GM12878 (cell line): ENCODE data around the gene KREMEN2. TPM values are rescaled to one million over a fixed set of nuclear protein-coding genes. Genes with fewer than 3 reads are reported as not detected.

Source experiments
- ATAC-seq: fragments of 200-7000 bp; cut with Tn5 transposase; 3 replicates; pipeline ENCODE4 v1.9.1; 2020; ENCODE audit warnings: mild to moderate bottlenecking, moderate library complexity
- BruUV-seq: library from RNA; stranded (reverse); fragments of 400-500 nt; replicated peaks from 2 replicates; lab custom pipeline; 2021; lab: Mats Ljungman, UMichigan
- CTCF ChIA-PET: fragments of 300-600 bp; sonication (Branson Sonifier 250); formaldehyde crosslinking; extraction: SDS; loops from one replicate; lab custom pipeline; 2021; ENCODE audit warnings: inconsistent platforms; lab: Yijun Ruan, JAX
- POLR2A ChIA-PET: fragments of 350-600 bp; formaldehyde crosslinking; extraction: SDS; loops from one replicate; lab custom pipeline; 2021; ENCODE audit warnings: inconsistent platforms; lab: Charles Lee
- RAD21 ChIA-PET: fragments of 300-600 bp; sonication (Branson Sonifier 250); formaldehyde crosslinking; loops from one replicate; lab custom pipeline; 2023; ENCODE audit warnings: antibody characterized with exemption; ENCODE audit not compliant: unreplicated experiment; lab: Charles Lee
- SMC1A ChIA-PET: fragments of 300-600 bp; sonication (Branson Sonifier 250); formaldehyde crosslinking; loops from one replicate; lab custom pipeline; 2023; ENCODE audit not compliant: unreplicated experiment, uncharacterized antibody; lab: Charles Lee
- DNase-seq: peaks from one replicate; pipeline ENCODE4 v3.0.0-alpha.2; 2011; ENCODE audit warnings: low read depth, low spot score
- FAIRE-seq: peaks from 3 replicates; lab custom pipeline; 2011; peaks lifted over from hg19 to GRCh38; lab: Jason Lieb, UNC
- H2AFZ ChIP-seq: 2 replicates; pipeline ENCODE4 v1.6.0; 2011; ENCODE audit warnings: low read depth, low read length, control low read depth; ENCODE audit not compliant: control insufficient read depth
- H3K27ac ChIP-seq: 2 replicates; pipeline ENCODE4 v1.5.1; 2011; ENCODE audit warnings: control low read depth; ENCODE audit not compliant: control insufficient read depth, insufficient read depth
- H3K27me3 ChIP-seq, 2 experiments: replicated peaks in 1 of 2; 2 replicates each; pipeline versions ENCODE4 v1.6.0 to v1.6.1; 2011; ENCODE audit warnings: low read length in 1 of 2; ENCODE audit not compliant: control insufficient read depth in 2 of 2, insufficient read depth in 2 of 2
- H3K36me3 ChIP-seq, 2 experiments: 2 replicates each; pipeline ENCODE4 v1.5.1; 2011; ENCODE audit warnings: low read length in 1 of 2; ENCODE audit not compliant: control insufficient read depth in 2 of 2, insufficient read depth in 2 of 2
- H3K4me1 ChIP-seq: 2 replicates; pipeline ENCODE4 v1.6.1; 2011; ENCODE audit warnings: mild to moderate bottlenecking, low read length, moderate library complexity, mixed read lengths; ENCODE audit not compliant: control insufficient read depth, insufficient read depth
- H3K4me2 ChIP-seq: 2 replicates; pipeline ENCODE4 v1.6.0; 2011; ENCODE audit warnings: control low read depth; ENCODE audit not compliant: control insufficient read depth, insufficient read depth
- H3K4me3 ChIP-seq: fragments of 200-600 bp; sonication (generic); 2 replicates; pipeline ENCODE4 v1.5.1; 2016
- H3K79me2 ChIP-seq: 2 replicates; pipeline ENCODE4 v1.6.0; 2011; ENCODE audit warnings: low read length; ENCODE audit not compliant: control insufficient read depth, insufficient read depth
- H3K9ac ChIP-seq: 2 replicates; pipeline ENCODE4 v1.8.0; 2011; ENCODE audit warnings: low read length, control low read depth, mixed read lengths; ENCODE audit not compliant: control insufficient read depth, insufficient read depth
- H3K9me3 ChIP-seq: replicated peaks from 3 replicates; pipeline ENCODE4 v1.5.1; 2011; ENCODE audit warnings: mild to moderate bottlenecking, low read length; ENCODE audit not compliant: control insufficient read depth, insufficient read depth
- H4K20me1 ChIP-seq: 2 replicates; pipeline ENCODE4 v1.6.0; 2011; ENCODE audit not compliant: control insufficient read depth, insufficient read depth
- CHD4 ChIP-seq: fragments of 200-600 bp; sonication (generic); IDR thresholded peaks from 2 replicates; pipeline ENCODE4 v1.6.1; 2016; ENCODE audit warnings: mild to moderate bottlenecking
- KDM1A ChIP-seq: fragments of 200-600 bp; sonication (generic); IDR thresholded peaks from 2 replicates; pipeline ENCODE4 v1.6.1; 2016; ENCODE audit warnings: borderline replicate concordance
- MTA3 ChIP-seq: IDR thresholded peaks from 2 replicates; pipeline ENCODE4 v1.6.1; 2012; ENCODE audit warnings: low read length, inconsistent platforms, borderline replicate concordance
- NFYA ChIP-seq: IDR thresholded peaks from 2 replicates; pipeline ENCODE4 v1.6.1; 2011; ENCODE audit warnings: low read depth, mild to moderate bottlenecking, low read length, improper control_type of control experiment, borderline replicate concordance
- RCOR1 ChIP-seq: conservative IDR thresholded peaks from 2 replicates; pipeline ENCODE4 v1.6.1; 2012; ENCODE audit warnings: low read depth, low read length, improper control_type of control experiment
- REST ChIP-seq: IDR thresholded peaks from 2 replicates; pipeline ENCODE4 v1.6.1; 2012; ENCODE audit warnings: mild to moderate bottlenecking, low read depth, low read length
- SIX5 ChIP-seq: IDR thresholded peaks from 2 replicates; pipeline ENCODE4 v1.6.1; 2011; ENCODE audit warnings: mild to moderate bottlenecking, low read depth, low read length, moderate library complexity; ENCODE audit not compliant: severe bottlenecking
- SP1 ChIP-seq: IDR thresholded peaks from one replicate; pipeline ENCODE4 v1.6.1; 2011; ENCODE audit warnings: low read depth, low read length
- TBL1XR1 ChIP-seq: IDR thresholded peaks from 2 replicates; pipeline ENCODE4 v1.6.1; 2012; ENCODE audit warnings: low read depth, low read length, improper control_type of control experiment
- WGBS: methylation state at CpG from one replicate; pipeline ENCODE4 v1.1.6; 2016; ENCODE audit warnings: low lambda C conversion rate; ENCODE audit not compliant: insufficient replicate concordance, insufficient coverage; ENCODE audit errors: missing lambda C conversion rate; 5-methylcytosine and 5-hydroxymethylcytosine counted together
- in situ Hi-C: fragments of 300-500 bp; cut with MboI; formaldehyde crosslinking; loops from 9 replicates; pipeline ENCODE4 v1.14.3; 2018; ENCODE audit warnings: mixed read lengths
- intact Hi-C: fragments of 100-400 bp; cut with micrococcal nuclease; formaldehyde crosslinking; loops from one replicate; pipeline ENCODE4 v1.14.2; 2022; ENCODE audit not compliant: unreplicated experiment
- polyA plus RNA-seq, 11 experiments: library from polyadenylated mRNA; depleted of rRNA in 4 of 11; unstranded in 6 of 11; stranded (reverse) in 5 of 11; fragments of >200 nt; fragmentation: Nextera tagmentation in 4 of 11; fragmentation: Illumina TruSeq in 1 of 11; extraction: Ambion mirVana in 4 of 11; extraction: Trizol in 1 of 11; gene quantifications; 1 replicate in 1 of 11; 2 replicates in 10 of 11; pipeline versions ENCODE4 v1.2.1 to v1.2.3, GENCODE V29; 2011 to 2016; ENCODE audit warnings: inconsistent platforms in 2 of 11, missing spikeins in 2 of 11, low read depth in 1 of 11
- total RNA-seq, 4 experiments: library from RNA; depleted of rRNA in 3 of 4; stranded (reverse); fragments of >200 nt in 3 of 4; fragmentation: Illumina TruSeq in 1 of 4; extraction: Trizol in 1 of 4; gene quantifications; 2 replicates each; pipeline versions ENCODE4 v1.2.1 to v1.2.3, GENCODE V29; 2013 to 2021

Gene KREMEN2
- total and polyA plus RNA-seq, 10 of the 15 experiments (the other 5 are each of a cell fraction or from before 2014, with no cell fraction given), result 0.06 to 3.7 (median 0.83) TPM; not detected in 2

GRCh38 chr16:2925951-2926649, 38.0 kb upstream of the KREMEN2 start:
- in situ Hi-C loops, result no loop called here
- ChIA-PET POLR2A (interaction anchor here (1.2 kb wide), 1 partner anchor 15 kb away, joined by 7 read pairs; the partner anchor contains the start of gene FLYWCH1), RAD21 (interaction anchor here (0.7 to 1.5 kb wide), 6 partner anchors 16 to 58 kb away, joined by 3 to 4 read pairs (median 3); no protein-coding TSS in a partner anchor), SMC1A (interaction anchor here (1.2 to 1.8 kb wide), 3 partner anchors 13 to 54 kb away, joined by 4 to 9 read pairs (median 4); partner anchors contain the start of gene PKMYT1), CTCF (interaction anchor here (0.9 to 2.2 kb wide), 22 partner anchors 9 to 87 kb away, joined by 3 to 27 read pairs (median 10); partner anchors contain the start of genes FLYWCH1, FLYWCH2 and KREMEN2)
- FAIRE-seq (no peak), ATAC-seq (no peak), DNase-seq (no peak)
- no peak overlapping the region for H3K9ac ChIP-seq
- TF ChIP-seq SIX5 (no peak), NFYA (no peak), CHD4 (no peak), MTA3 (no peak), KDM1A (no peak), REST (no peak), TBL1XR1 (no peak), SP1 (no peak), RCOR1 (no peak)
- H3K4me1 ChIP-seq, result no peaks in the 10 kb centered on the region
- H3K27me3 ChIP-seq, result no peaks in the 10 kb centered on the region
- H3K36me3 ChIP-seq, result peaks cover 0 to 10% of the 10 kb centered on the region in 2 experiments; a peak in 2 of 4 replicates
- H3K4me2 ChIP-seq, result no peak overlapping the region
- intact Hi-C loops, result loop anchor here (5.0 kb wide), 1 partner anchor 56 kb away; the partner anchor contains the start of gene PKMYT1
- H3K79me2 ChIP-seq, result no peaks in the 10 kb centered on the region
- no peak overlapping the region for H3K27ac ChIP-seq
- WGBS, result 82% methylated on average over 9 of the region's 9 CpGs
- H4K20me1 ChIP-seq, result no peaks in the 10 kb centered on the region
- no peak overlapping the region for H3K4me3 ChIP-seq
- no peaks in the 10 kb centered on the region for H3K9me3 ChIP-seq
- no TSS peak for BruUV-seq
- H2AFZ ChIP-seq, result no peak overlapping the region
